Measurements from ENCODE around the gene UBXN6.

Gene UBXN6

DNA sequence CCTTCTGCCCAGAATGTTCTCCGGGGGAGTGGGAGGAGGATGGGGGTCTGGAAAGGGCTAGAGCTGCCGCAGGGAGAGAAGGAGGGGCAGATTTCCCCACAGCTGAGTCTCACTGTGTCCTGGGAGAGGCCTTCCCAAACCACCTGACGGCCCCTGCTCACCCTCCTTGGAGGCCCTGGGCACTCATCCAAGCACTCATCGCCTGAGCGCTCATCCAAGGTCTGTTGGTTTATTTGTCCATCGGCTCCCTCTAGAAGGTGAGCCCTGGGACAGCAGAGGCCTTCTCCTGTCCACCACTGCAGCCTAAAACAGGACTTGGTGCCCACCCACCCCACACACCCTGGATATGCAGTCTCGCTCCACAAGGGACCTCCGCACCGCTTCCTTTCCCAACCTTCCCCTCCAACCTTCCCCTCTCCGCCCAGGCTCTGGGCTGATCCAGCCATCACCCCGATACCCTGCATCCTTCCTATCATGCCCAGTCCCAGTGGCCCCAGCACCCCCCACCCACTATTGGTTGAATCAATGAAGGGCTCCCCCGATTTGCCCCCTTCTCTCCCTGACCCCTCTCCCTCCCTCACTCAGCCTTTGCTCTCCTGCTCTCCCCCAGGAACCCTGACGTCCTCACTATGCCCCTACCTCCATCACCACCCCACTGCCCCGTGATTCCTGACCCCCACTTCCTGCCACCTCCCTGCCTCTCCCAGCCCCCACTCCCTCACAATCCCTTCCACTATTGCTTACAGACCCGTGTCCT lies 1.7 kb downstream of the UBXN6 start:
- peak; percentile 78 for DNase-seq (ENCODE audit: low read depth)
- peak overlapping the region; percentile 89 for H3K4me3 ChIP-seq (replicated peaks; ENCODE audit: low read depth, low read length)
- TF ChIP-seq, protein P1, sequence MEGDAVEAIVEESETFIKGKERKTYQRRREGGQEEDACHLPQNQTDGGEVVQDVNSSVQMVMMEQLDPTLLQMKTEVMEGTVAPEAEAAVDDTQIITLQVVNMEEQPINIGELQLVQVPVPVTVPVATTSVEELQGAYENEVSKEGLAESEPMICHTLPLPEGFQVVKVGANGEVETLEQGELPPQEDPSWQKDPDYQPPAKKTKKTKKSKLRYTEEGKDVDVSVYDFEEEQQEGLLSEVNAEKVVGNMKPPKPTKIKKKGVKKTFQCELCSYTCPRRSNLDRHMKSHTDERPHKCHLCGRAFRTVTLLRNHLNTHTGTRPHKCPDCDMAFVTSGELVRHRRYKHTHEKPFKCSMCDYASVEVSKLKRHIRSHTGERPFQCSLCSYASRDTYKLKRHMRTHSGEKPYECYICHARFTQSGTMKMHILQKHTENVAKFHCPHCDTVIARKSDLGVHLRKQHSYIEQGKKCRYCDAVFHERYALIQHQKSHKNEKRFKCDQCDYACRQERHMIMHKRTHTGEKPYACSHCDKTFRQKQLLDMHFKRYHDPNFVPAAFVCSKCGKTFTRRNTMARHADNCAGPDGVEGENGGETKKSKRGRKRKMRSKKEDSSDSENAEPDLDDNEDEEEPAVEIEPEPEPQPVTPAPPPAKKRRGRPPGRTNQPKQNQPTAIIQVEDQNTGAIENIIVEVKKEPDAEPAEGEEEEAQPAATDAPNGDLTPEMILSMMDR (IDR thresholded peaks at IDR 0.05; ENCODE audit: low read length, missing control alignments): no peak

DNA sequence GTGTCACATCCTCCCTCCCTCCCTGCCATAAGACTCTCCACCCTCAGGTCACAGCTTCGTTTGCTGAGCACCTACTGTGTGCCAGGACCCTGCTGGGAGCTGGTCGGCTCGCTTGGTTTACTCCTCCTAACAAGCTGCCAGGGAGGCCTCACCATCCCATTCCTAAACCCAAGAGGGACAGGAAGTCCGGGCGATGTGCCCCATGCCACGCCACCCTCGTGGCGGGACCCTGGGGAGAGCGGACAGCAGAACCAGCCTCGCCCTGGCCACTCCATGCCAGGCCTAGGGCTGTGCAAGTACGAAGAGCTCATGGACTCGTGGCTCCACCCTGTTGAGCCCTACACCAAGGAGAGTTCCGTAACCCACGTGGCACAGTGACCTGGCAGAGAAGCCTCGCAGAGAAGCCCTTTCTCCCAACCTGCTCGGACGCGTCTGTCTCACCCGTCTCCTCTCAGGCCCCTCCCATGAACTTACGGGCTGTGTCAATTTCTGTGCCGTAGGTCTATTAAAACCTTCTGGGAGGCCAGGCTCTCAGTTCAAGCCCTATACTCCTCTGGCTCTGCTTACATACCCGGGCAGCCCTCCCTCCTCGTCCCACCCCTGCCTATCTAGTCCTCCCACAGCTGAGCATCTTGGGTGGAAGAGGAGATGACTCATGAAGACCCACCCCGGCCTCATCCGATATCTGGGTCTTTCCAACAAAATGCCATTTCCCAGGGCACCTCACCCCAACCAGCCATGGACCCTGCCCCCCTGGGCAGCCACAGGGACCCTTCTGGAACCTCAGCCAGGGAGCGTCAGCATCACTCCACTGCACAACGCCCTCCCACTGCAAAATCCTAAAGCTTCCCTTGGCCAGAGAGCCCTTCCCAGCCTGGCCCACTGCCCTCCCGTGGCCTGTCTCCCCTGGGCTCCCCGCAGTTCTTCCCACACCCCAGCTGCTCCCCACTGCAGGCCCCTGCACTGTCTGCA lies 2.6 kb downstream of the UBXN6 start:
- DNase-seq (ENCODE audit: low read depth): peak; percentile 68
- peak overlapping the region; percentile 89 for H3K4me3 ChIP-seq (replicated peaks; ENCODE audit: low read depth, low read length)
- TF ChIP-seq, protein P1 (IDR thresholded peaks at IDR 0.05; ENCODE audit: low read length, missing control alignments): no peak

DNA sequence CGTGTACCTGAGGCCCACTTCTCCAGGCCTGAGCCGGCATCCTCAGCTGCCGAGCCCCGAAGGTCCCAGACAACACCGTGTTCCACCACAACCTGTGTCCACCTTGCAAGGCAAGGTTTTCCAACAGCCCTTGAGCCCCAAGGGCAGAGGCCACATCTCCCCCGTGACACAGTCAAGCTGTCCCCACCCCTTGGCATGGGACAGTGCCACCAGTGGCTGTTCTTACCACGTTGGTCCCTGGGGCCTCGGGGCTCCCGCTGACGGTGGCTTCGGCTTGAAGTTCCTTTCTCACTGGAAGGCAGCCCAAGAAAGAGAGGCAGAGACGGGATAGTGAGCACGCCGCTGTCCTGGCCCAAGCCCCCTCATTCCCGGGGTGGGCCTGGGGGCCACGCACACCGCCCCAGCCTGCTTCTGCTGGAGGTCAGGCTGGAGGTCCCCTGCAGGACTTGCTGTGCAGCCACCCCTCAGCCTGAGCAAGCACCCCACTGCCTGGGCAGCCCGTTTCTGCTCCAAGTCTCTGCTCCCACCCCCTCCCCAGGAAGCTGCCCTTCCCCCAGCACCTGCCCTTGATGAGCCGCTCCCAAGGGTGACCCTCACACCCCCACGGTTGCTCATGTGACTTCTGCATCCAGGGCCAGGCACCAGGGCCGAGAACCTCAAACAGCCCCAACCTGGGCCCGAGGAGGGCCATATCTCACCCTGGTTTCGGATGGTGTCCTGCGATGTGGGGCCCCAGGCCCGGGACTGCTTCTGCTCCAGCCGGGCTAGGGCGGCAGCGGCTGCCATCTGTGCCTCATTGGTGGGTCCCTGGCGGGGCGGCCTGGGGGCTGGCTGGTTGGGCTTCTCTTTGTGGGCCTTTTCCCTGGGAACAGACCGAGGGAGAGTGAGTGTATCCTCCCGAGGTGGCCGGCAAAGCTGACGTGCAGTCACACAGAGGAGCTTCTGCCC lies 4.1 kb downstream of the UBXN6 start:
- no peak for DNase-seq (ENCODE audit: low read depth)
- TF ChIP-seq, protein P1 (IDR thresholded peaks at IDR 0.05; ENCODE audit: low read length, missing control alignments): no peak
- no peak overlapping the region for H3K4me3 ChIP-seq (replicated peaks; ENCODE audit: low read depth, low read length)

DNA sequence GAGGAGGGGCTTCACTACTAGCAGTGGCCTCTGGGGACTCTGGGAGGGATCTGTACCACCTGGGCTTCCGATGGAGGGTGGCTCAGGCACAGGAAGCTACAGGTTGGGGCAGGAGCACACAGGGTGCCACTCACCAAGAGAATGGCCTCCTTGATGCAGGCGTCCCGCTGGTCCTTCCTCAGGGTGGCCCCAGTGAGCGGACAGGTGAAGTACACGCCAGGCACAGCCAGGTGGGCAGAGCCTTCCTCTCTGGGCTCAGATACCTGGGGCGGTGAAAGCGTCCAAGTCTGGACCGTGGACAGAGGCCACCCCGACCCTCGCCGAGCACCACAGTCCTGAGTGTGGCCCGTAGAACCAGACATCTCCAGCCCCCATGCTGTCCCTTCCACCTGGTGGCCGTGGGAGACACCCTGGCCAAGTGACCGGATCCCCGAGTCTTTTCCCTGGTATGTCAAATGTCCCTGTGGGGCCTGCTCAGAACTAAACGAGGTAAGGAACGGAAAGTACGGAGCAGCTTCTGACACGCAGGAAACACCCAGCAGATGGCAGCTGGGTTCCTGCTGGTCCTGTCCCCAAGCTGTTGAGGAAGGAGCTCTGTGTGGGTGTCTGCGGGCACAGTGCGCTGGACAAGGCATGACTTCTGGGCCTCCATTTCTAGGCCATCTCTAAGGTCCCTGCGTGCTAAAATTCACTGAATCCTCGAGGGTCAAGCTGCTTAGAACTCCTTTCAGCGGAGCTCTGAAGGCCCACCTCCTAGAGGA lies 5.2 kb downstream of the UBXN6 start:
- TF ChIP-seq, protein P1 (IDR thresholded peaks at IDR 0.05; ENCODE audit: low read length, missing control alignments): no peak
- no peak overlapping the region for H3K4me3 ChIP-seq (replicated peaks; ENCODE audit: low read depth, low read length)
- no peak for DNase-seq (ENCODE audit: low read depth)

DNA sequence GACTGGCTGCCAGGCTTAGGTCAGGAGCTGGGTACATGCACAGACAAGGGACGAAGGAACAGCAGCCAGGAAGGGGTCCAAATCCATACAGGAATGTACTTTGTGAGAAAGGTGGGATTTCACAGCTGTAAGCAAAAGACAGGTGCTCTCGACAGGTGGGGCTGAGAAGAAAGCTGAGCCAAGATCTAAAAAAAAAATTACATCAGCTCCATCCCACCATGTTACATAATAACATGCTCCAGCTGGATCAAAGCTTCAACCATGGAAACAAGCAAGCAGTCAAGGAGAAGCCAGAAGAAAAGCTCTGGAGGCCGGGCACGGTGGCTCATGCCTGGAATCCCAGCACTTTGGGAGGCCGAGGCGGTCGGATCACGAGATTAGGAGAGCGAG lies 8.0 kb downstream of the UBXN6 start:
- TF ChIP-seq, protein P1 (IDR thresholded peaks at IDR 0.05; ENCODE audit: low read length, missing control alignments): no peak
- no peak for DNase-seq (ENCODE audit: low read depth)
- H3K4me3 ChIP-seq (replicated peaks; ENCODE audit: low read depth, low read length): no peak overlapping the region

Measured in fibroblast of pulmonary artery (primary cell).